IMR-90 (cell line): ENCODE measurements around the gene BDH1. TPM values are rescaled to one million over a fixed set of nuclear protein-coding genes. Genes with fewer than 3 reads are reported as not detected.

Experiments used
- ATAC-seq: fragments of 200-7000 bp; cut with Tn5 transposase; 2 replicates; pipeline ENCODE4 v1.9.1; 2020; ENCODE audit warnings: low read depth, mild to moderate bottlenecking, moderate library complexity
- BruUV-seq: library from RNA; stranded (reverse); fragments of 400-500 nt; replicated peaks from 2 replicates; lab custom pipeline; 2021; lab: Mats Ljungman, UMichigan
- CTCF ChIA-PET: fragments of 300-600 bp; formaldehyde crosslinking; extraction: SDS; loops from one replicate; lab custom pipeline; 2021; ENCODE audit warnings: antibody characterized with exemption; lab: Yijun Ruan, JAX
- POLR2A ChIA-PET: fragments of 300-600 bp; sonication (Branson Sonifier 250); formaldehyde crosslinking; loops from one replicate; lab custom pipeline; 2022; ENCODE audit warnings: antibody characterized with exemption; ENCODE audit not compliant: unreplicated experiment; lab: Charles Lee
- DNase-seq: peaks from one replicate; pipeline ENCODE4 v3.0.0; 2013
- H2AFZ ChIP-seq: replicated peaks from 2 replicates; pipeline ENCODE3; 2013; ENCODE audit warnings: low read length, mild to moderate bottlenecking; ENCODE audit not compliant: poor library complexity
- H2AK5ac ChIP-seq: 2 replicates; pipeline ENCODE4 v1.6.1; 2013; ENCODE audit warnings: low read depth, low read length, inconsistent platforms
- H2AK9ac ChIP-seq: replicated peaks from 2 replicates; pipeline ENCODE3; 2013; ENCODE audit warnings: mild to moderate bottlenecking, low read depth, low read length, moderate library complexity; ENCODE audit not compliant: poor library complexity
- H2BK120ac ChIP-seq: 2 replicates; pipeline ENCODE4 v1.6.1; 2013; ENCODE audit warnings: low read depth, low read length, inconsistent platforms
- H2BK15ac ChIP-seq: 3 replicates; pipeline ENCODE4 v1.6.1; 2013; ENCODE audit warnings: low read depth, low read length, inconsistent platforms
- H2BK20ac ChIP-seq: 2 replicates; pipeline ENCODE4 v1.6.1; 2013; ENCODE audit warnings: low read depth, mild to moderate bottlenecking, inconsistent platforms, low read length, moderate library complexity
- H2BK5ac ChIP-seq: 2 replicates; pipeline ENCODE4 v1.6.1; 2013; ENCODE audit warnings: mild to moderate bottlenecking, low read depth, low read length, inconsistent platforms; ENCODE audit not compliant: poor library complexity, severe bottlenecking
- H3K14ac ChIP-seq: replicated peaks from 2 replicates; pipeline ENCODE4 v1.6.1; 2013; ENCODE audit warnings: low read depth, low read length, inconsistent platforms
- H3K18ac ChIP-seq: 2 replicates; pipeline ENCODE4 v1.6.1; 2013; ENCODE audit warnings: low read depth, low read length, control low read depth
- H3K23ac ChIP-seq: 2 replicates; pipeline ENCODE4 v1.6.1; 2013; ENCODE audit warnings: low read depth, low read length, inconsistent platforms
- H3K27ac ChIP-seq: 2 replicates; pipeline ENCODE4 v1.5.1; 2013; ENCODE audit warnings: mild to moderate bottlenecking, control low read depth, low read length; ENCODE audit not compliant: insufficient read depth
- H3K27me3 ChIP-seq: 2 replicates; pipeline ENCODE4 v1.6.1; 2013; ENCODE audit warnings: low read length; ENCODE audit not compliant: control insufficient read depth, insufficient read depth
- H3K36me3 ChIP-seq: 2 replicates; pipeline ENCODE4 v1.6.1; 2013; ENCODE audit warnings: low read length, mixed read lengths; ENCODE audit not compliant: control insufficient read depth, insufficient read depth
- H3K4ac ChIP-seq: 2 replicates; pipeline ENCODE4 v1.6.1; 2013; ENCODE audit warnings: low read depth, low read length, inconsistent platforms
- H3K4me1 ChIP-seq: 2 replicates; pipeline ENCODE4 v1.6.1; 2013; ENCODE audit warnings: low read length, mixed read lengths; ENCODE audit not compliant: control insufficient read depth, insufficient read depth
- H3K4me2 ChIP-seq: 2 replicates; pipeline ENCODE4 v1.6.1; 2013; ENCODE audit warnings: low read depth, mild to moderate bottlenecking, control low read depth, low read length, moderate library complexity
- H3K4me3 ChIP-seq: 2 replicates; pipeline ENCODE4 v1.5.1; 2013; ENCODE audit warnings: low read depth, mild to moderate bottlenecking, control low read depth, low read length, moderate library complexity; ENCODE audit not compliant: insufficient read depth
- H3K56ac ChIP-seq: 2 replicates; pipeline ENCODE4 v1.6.1; 2013; ENCODE audit warnings: low read length, inconsistent platforms; ENCODE audit not compliant: insufficient read depth; ENCODE audit errors: extremely low read depth
- H3K79me1 ChIP-seq, 2 experiments: 2 replicates each; pipeline ENCODE4 v1.6.1; 2013; ENCODE audit warnings: low read length in 2 of 2, inconsistent platforms in 1 of 2, low read depth in 1 of 2
- H3K9ac ChIP-seq: 2 replicates; pipeline ENCODE4 v1.6.1; 2013; ENCODE audit warnings: low read depth, low read length, control low read depth
- H3K9me1 ChIP-seq: 2 replicates; pipeline ENCODE4 v1.6.1; 2013; ENCODE audit warnings: low read length, inconsistent platforms; ENCODE audit not compliant: insufficient read depth
- H3K9me3 ChIP-seq: 2 replicates; pipeline ENCODE4 v1.6.1; 2013; ENCODE audit warnings: low read length; ENCODE audit not compliant: control insufficient read depth, insufficient read depth
- H4K20me1 ChIP-seq: 2 replicates; pipeline ENCODE4 v1.6.1; 2013; ENCODE audit warnings: low read length, inconsistent platforms; ENCODE audit not compliant: insufficient read depth
- H4K5ac ChIP-seq: 2 replicates; pipeline ENCODE4 v1.6.1; 2013; ENCODE audit warnings: mild to moderate bottlenecking, low read depth, low read length, control low read depth
- H4K8ac ChIP-seq, 2 experiments: 2 replicates each; pipeline ENCODE4 v1.6.1; 2013; ENCODE audit warnings: low read depth in 2 of 2, low read length in 2 of 2, control low read depth in 1 of 2, inconsistent platforms in 1 of 2
- H4K91ac ChIP-seq: 2 replicates; pipeline ENCODE4 v1.6.1; 2013; ENCODE audit warnings: low read depth, low read length, inconsistent platforms; ENCODE audit not compliant: insufficient read depth
- BHLHE40 ChIP-seq: fragments of 150-350 bp; IDR thresholded peaks from 2 replicates; pipeline ENCODE4 v1.6.1; 2016; ENCODE audit warnings: mild to moderate bottlenecking, low read depth, low read length
- WGBS, 2 experiments: methylation state at CpG; one replicate each; pipeline versions ENCODE4 v1.1.5 to v1.1.7; 2013; ENCODE audit warnings: missing lambda C conversion rate in 2 of 2; ENCODE audit not compliant: insufficient read length in 1 of 2; ENCODE audit errors: extremely low coverage in 2 of 2; 5-methylcytosine and 5-hydroxymethylcytosine counted together
- dilution Hi-C: fragments of 300-500 bp; cut with HindIII; formaldehyde crosslinking; loops from one replicate; pipeline ENCODE4 v1.14.3; 2018; ENCODE audit warnings: low sequenced_read_pairs; ENCODE audit not compliant: unreplicated experiment
- in situ Hi-C: fragments of 300-500 bp; cut with MboI; formaldehyde crosslinking; loops from 3 replicates; pipeline ENCODE4 v1.14.3; 2019; ENCODE audit warnings: low sequenced_read_pairs, inconsistent platforms, mixed read lengths
- intact Hi-C: fragments of 100-400 bp; cut with micrococcal nuclease; formaldehyde crosslinking; loops from 2 replicates; pipeline ENCODE4 v1.10.0; 2022
- polyA plus RNA-seq, 3 experiments: library from polyadenylated mRNA; depleted of rRNA; stranded (reverse); fragments of >200 nt; gene quantifications; 2 replicates each; pipeline ENCODE4 v1.2.3, GENCODE V29; 2012; ENCODE audit warnings: low replicate concordance in 1 of 3
- total RNA-seq: library from RNA; depleted of rRNA; stranded (reverse); fragments of >200 nt; gene quantifications from 2 replicates; pipeline ENCODE4 v1.2.3, GENCODE V29; 2012

BDH1 gene
- total and polyA plus RNA-seq, 2 of the 4 experiments (the other 2 are of a cell fraction), result 2.7 to 4.4 TPM

DNA sequence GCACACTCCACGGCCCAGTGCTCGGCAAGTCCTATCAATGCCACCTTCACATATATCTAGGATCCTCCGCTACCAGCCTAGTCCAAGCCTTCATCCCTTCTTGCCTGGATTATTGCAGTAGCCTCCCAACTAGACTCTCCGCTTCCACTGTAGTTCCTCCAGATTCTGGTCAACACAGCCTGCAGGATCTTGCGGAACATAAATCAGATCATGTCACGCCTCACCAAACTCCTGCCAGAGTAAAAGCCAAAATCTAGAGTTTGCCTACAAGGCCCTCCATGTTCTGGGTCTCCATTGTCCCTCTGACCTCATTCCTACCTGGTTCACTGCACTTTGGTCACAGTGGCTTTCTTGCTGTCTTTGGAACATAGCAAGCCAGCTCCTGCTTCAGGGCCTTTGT, 3.6 kb downstream of the BDH1 start:
- Histone ChIP-seq H4K5ac (no peak overlapping the region), H2BK5ac (no peak overlapping the region), H3K4me2 (no peak overlapping the region), H3K27ac (no peak overlapping the region), H3K18ac (no peak overlapping the region), H3K79me1 (0 out of 4 replicates have a peak, but pooled peaks cover 0 to 5% of the 10 kb centered on the region in 2 experiments), H3K4ac (no peak overlapping the region), H3K9me3 (no peaks in the 10 kb centered on the region), H4K20me1 (no peaks in the 10 kb centered on the region; the same call in 1 of the 2 replicates), H3K27me3 (peaks cover 5% of the 10 kb centered on the region), H4K91ac (no peak overlapping the region), H2AK9ac (no peak overlapping the region), H3K36me3 (no peaks in the 10 kb centered on the region), H2BK120ac (no peak overlapping the region), H2BK20ac (no peak overlapping the region), H3K4me1 (peaks cover 4% of the 10 kb centered on the region), H3K4me3 (no peak overlapping the region), H4K8ac (no peak overlapping the region), H3K9ac (no peak overlapping the region), H2AFZ (no peak overlapping the region), H3K23ac (no peak overlapping the region), H3K56ac (no peak overlapping the region), H2AK5ac (no peak overlapping the region), H3K9me1 (peaks cover 3% of the 10 kb centered on the region; the same call in 1 of the 2 replicates), H3K14ac (no peak overlapping the region), H2BK15ac (no peak overlapping the region)
- CTCF ChIA-PET, result no interaction called here
- DNase-seq (no peak), ATAC-seq (no peak)
- no TSS peak for BruUV-seq
- WGBS, 2 experiments, result 92% methylated on average over 5 of the region's 6 CpGs; no CpG with 5 or more reads in 1 of the 2 experiments
- no peak for TF ChIP-seq BHLHE40
- dilution Hi-C loops (no loop called here), in situ Hi-C loops (no loop called here), intact Hi-C loops (no loop called here)
- POLR2A ChIA-PET, result no interaction called here
